ENCODE results near the gene POLR3B. TPM values are rescaled to one million over a fixed set of nuclear protein-coding genes. Genes with fewer than 3 reads are reported as not detected.

POLR3B gene
- total RNA-seq, 1 experiment from 2014 or later: 14.8 TPM

DNA sequence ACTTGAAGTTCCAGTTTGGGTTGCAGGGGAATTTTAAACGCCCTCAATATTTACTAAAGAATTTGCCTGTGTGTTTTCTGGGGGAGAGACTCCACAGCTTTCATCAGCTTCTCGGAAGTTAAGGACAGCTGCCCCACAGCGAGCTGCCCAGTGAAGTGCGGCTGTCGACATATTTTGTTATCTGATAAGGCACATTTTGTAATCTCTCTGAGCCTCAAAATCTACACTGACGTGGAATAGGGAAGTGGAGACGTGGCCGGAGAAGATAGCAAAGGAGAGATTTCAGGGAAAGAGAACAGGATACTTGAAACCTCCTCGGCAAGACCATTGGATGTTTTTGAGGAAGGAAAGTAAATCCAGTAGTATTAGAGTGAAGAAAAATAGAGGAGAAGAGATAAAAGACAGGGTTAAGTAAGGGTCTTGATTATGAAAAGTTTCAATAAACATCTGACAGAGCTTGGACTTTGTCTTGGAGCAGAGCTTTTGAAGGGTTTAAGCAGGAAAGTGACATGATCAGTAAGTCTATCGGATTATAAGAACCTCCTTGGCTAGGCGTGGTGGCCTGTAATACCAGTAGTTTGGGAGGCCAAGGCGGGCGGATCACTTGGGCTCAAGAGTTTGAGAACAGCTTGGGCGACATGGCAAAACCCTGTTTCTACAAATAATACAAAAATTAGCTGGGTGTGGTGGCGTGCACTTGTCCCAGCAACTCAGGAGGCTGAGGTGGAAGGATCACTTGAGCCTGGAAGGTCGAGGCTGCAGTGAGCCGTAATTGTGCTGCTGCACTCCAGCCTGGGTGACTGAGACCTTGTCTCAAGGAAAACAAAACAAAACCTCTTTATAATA is 1.1 kb downstream of the POLR3B start:
- TF ChIP-seq EZH2 (IDR thresholded peaks at IDR 0.05; ENCODE audit: borderline replicate concordance, low read depth, low read length, poor library complexity, severe bottlenecking): no peak
- TF ChIP-seq, protein P1, sequence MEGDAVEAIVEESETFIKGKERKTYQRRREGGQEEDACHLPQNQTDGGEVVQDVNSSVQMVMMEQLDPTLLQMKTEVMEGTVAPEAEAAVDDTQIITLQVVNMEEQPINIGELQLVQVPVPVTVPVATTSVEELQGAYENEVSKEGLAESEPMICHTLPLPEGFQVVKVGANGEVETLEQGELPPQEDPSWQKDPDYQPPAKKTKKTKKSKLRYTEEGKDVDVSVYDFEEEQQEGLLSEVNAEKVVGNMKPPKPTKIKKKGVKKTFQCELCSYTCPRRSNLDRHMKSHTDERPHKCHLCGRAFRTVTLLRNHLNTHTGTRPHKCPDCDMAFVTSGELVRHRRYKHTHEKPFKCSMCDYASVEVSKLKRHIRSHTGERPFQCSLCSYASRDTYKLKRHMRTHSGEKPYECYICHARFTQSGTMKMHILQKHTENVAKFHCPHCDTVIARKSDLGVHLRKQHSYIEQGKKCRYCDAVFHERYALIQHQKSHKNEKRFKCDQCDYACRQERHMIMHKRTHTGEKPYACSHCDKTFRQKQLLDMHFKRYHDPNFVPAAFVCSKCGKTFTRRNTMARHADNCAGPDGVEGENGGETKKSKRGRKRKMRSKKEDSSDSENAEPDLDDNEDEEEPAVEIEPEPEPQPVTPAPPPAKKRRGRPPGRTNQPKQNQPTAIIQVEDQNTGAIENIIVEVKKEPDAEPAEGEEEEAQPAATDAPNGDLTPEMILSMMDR (conservative IDR thresholded peaks at IDR 0.05; ENCODE audit: low read depth, low read length): no peak
- TSS peak; percentile 58 for BruUV-seq (replicated peaks)
- no peaks in the 10 kb centered on the region for H3K27me3 ChIP-seq (replicated peaks; ENCODE audit: insufficient read depth, low read depth, low read length, poor library complexity)
- ChIA-PET CTCF (interaction anchor here (1.0 to 2.1 kb wide), 3 partner anchors 131 to 561 kb away, joined by 3 to 14 read pairs (median 14); no protein-coding TSS in a partner anchor), POLR2A (ENCODE audit: low non-redundant PET) (no interaction called here)
- no peaks in the 10 kb centered on the region for H3K9me3 ChIP-seq (ENCODE audit: low read depth, low read length, poor library complexity, severe bottlenecking)
- no peaks in the 10 kb centered on the region for H3K36me3 ChIP-seq (ENCODE audit: insufficient read depth, low read length, poor library complexity, severe bottlenecking)
- DNase-seq (ENCODE audit: low spot score): no peak
- intact Hi-C loops (cut with micrococcal nuclease; ENCODE audit: unreplicated experiment): loop anchor here (10.0 kb wide), 1 partner anchor 134 kb away; no protein-coding TSS in a partner anchor
- peaks cover 8% of the 10 kb centered on the region for H3K4me1 ChIP-seq (ENCODE audit: insufficient read depth, low read length, poor library complexity, severe bottlenecking)
- peak overlapping the region; percentile 70 for H3K4me3 ChIP-seq (ENCODE audit: low read depth, low read length, poor library complexity, severe bottlenecking)
- peak overlapping the region; percentile 89 for H3K27ac ChIP-seq (ENCODE audit: low read depth, low read length, poor library complexity, severe bottlenecking)

DNA sequence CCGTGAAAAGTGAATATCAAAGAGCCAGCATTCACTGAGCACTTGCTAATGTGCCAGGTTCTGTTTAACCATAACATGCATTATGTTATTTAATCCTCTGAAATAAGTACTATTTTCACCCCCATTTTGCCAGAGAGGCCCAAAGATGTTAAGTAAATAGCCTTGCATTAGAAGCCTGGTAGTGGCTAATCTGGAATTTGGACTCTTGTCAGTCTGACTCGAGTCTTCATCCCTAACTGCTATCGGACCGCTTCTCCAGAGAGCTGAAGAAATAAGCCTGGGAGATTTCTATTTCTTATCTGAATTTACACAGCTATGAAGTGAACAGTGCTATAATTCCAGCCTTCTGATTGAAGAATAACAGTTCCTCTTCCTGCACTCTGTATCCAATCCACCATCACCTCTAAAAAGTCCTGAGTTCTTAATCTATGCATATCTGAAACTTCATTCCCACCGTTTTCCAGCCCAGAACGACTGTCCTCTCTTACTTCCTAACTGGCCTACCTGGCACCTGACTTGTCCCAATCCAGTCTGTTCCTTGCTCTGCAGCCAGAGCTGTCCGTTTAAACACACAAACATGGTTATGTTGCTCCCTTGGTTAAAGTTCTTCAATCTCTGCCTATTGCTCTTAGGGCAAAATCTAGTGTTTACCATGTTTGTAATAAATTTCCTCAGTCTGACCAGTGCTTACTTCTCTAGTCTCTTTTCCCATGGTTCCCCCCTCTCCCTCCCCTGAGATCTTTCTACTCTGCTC is 2.3 kb downstream of the POLR3B start:
- ChIA-PET POLR2A (ENCODE audit: low non-redundant PET) (no interaction called here), CTCF (no interaction called here)
- DNase-seq (ENCODE audit: low spot score): no peak
- no peak overlapping the region for H3K4me3 ChIP-seq (ENCODE audit: low read depth, low read length, poor library complexity, severe bottlenecking)
- H3K36me3 ChIP-seq (ENCODE audit: insufficient read depth, low read length, poor library complexity, severe bottlenecking): no peaks in the 10 kb centered on the region
- H3K4me1 ChIP-seq (ENCODE audit: insufficient read depth, low read length, poor library complexity, severe bottlenecking): peaks cover 8% of the 10 kb centered on the region
- H3K27me3 ChIP-seq (replicated peaks; ENCODE audit: insufficient read depth, low read depth, low read length, poor library complexity): no peaks in the 10 kb centered on the region
- H3K27ac ChIP-seq (ENCODE audit: low read depth, low read length, poor library complexity, severe bottlenecking): no peak overlapping the region
- no TSS peak for BruUV-seq (replicated peaks)
- TF ChIP-seq, protein P1 (conservative IDR thresholded peaks at IDR 0.05; ENCODE audit: low read depth, low read length): no peak
- no peak for TF ChIP-seq EZH2 (IDR thresholded peaks at IDR 0.05; ENCODE audit: borderline replicate concordance, low read depth, low read length, poor library complexity, severe bottlenecking)
- intact Hi-C loops (cut with micrococcal nuclease; ENCODE audit: unreplicated experiment): loop anchor here (10.0 kb wide), 1 partner anchor 135 kb away; no protein-coding TSS in a partner anchor
- H3K9me3 ChIP-seq (ENCODE audit: low read depth, low read length, poor library complexity, severe bottlenecking): no peaks in the 10 kb centered on the region

DNA sequence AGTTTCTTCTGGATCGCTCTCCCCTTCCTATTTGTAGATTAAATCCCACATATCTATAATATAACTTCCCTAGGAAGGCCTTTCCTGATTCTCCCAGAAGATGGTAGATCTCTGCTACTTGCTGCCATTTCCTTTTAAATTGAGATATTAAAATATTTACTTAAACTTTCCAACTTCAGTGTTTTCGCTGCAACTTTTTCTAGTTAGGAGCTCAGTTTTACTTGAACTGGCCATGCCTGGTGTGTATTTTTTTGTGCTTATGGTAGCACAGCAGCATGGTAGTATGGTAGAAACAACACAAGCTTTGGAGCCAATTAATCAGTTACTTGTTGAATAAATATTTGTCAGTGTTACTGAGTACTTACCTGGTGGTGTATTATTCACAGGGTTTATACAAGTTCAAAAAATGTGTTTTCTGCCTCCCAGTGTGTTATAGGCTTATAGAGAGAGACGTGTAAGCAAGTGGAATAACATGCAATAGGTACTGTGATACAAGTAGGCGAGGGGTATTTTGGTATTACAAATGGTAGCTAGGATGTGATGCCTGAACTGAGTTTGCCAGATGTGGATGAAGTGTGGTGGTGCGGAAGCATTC is 2.9 kb downstream of the POLR3B start:
- Histone ChIP-seq H3K27me3 (replicated peaks; ENCODE audit: insufficient read depth, low read depth, low read length, poor library complexity) (no peaks in the 10 kb centered on the region), H3K4me3 (ENCODE audit: low read depth, low read length, poor library complexity, severe bottlenecking) (no peak overlapping the region), H3K36me3 (ENCODE audit: insufficient read depth, low read length, poor library complexity, severe bottlenecking) (no peaks in the 10 kb centered on the region), H3K4me1 (ENCODE audit: insufficient read depth, low read length, poor library complexity, severe bottlenecking) (peaks cover 8% of the 10 kb centered on the region), H3K9me3 (ENCODE audit: low read depth, low read length, poor library complexity, severe bottlenecking) (no peaks in the 10 kb centered on the region), H3K27ac (ENCODE audit: low read depth, low read length, poor library complexity, severe bottlenecking) (no peak overlapping the region)
- ChIA-PET POLR2A (ENCODE audit: low non-redundant PET) (no interaction called here), CTCF (no interaction called here)
- TF ChIP-seq, protein P1 (conservative IDR thresholded peaks at IDR 0.05; ENCODE audit: low read depth, low read length): no peak
- TF ChIP-seq EZH2 (IDR thresholded peaks at IDR 0.05; ENCODE audit: borderline replicate concordance, low read depth, low read length, poor library complexity, severe bottlenecking): no peak
- no TSS peak for BruUV-seq (replicated peaks)
- intact Hi-C loops (cut with micrococcal nuclease; ENCODE audit: unreplicated experiment): no loop called here
- DNase-seq (ENCODE audit: low spot score): no peak
